Omental fat pad (tissue), 4 donors: Measurements from ENCODE around the gene EMC10. TPM values are rescaled to one million over a fixed set of nuclear protein-coding genes. Genes with fewer than 3 reads are reported as not detected.
"Not testable (repeated sequence)": the region's sequence is repeated elsewhere in the genome, so short reads cannot be mapped to it uniquely, and the experiment has no call there.

Experiments used
- ATAC-seq: fragments of 150-250 bp; one replicate; pipeline ENCODE4 v1.9.1; 2016; ENCODE audit warnings: mild to moderate bottlenecking, moderate library complexity; ENCODE audit not compliant: low FRiP score
- DNase-seq: peaks from one replicate; pipeline ENCODE4 v3.0.0-alpha.2; 2019; ENCODE audit warnings: low spot score
- CTCF ChIP-seq, 3 donors: fragments of 450-650 bp; IDR thresholded peaks; one replicate each; pipeline ENCODE4 v1.5.1; 2016 to 2017; ENCODE audit warnings: antibody characterized with exemption in 3 of 3, mild to moderate bottlenecking in 3 of 3, moderate library complexity in 2 of 3
- total RNA-seq, 4 donors: library from RNA; depleted of rRNA; stranded (reverse); fragments of >200 nt; gene quantifications; one replicate each; pipeline ENCODE4 v1.1.0, GENCODE V29; 2016

Gene EMC10
- total RNA-seq, 4 donors from 2014 or later = 41.6 to 52.1 (median 47.5) TPM

GRCh38 chr19:50432221-50433028 is 43.9 kb upstream of the EMC10 start, which contains the start of gene MYBPC2:
Gene MYBPC2, plus strand, starts transcription at chr19:50432892. Its CDS starts 62 bp downstream, at chr19:50432954.
- TF ChIP-seq CTCF (IDR thresholded peaks at IDR 0.05) = no peak
- peak; percentile 14 for ATAC-seq

GRCh38 chr19:50433201-50434180 is 42.8 kb upstream of the EMC10 start:
- TF ChIP-seq CTCF (IDR thresholded peaks at IDR 0.05) = no peak
- ATAC-seq = no peak
- DNase-seq = no peak

More at GRCh38 chr19:50432221-50433028, 43.9 kb upstream of the EMC10 start, which contains the start of gene MYBPC2:
- no peak for DNase-seq

- no peak for ATAC-seq
Measured at GRCh38 chr19:50434525-50434924, 41.8 kb upstream of the EMC10 start.

GRCh38 chr19:50435221-50435620 is 41.1 kb upstream of the EMC10 start:
- DNase-seq = no peak
- TF ChIP-seq CTCF (IDR thresholded peaks at IDR 0.05) = no peak
- ATAC-seq = no peak

More at GRCh38 chr19:50434525-50434924, 41.8 kb upstream of the EMC10 start:
- DNase-seq = no peak
- TF ChIP-seq CTCF (IDR thresholded peaks at IDR 0.05) = no peak

- TF ChIP-seq CTCF (IDR thresholded peaks at IDR 0.05) = no peak
- DNase-seq (no peak), ATAC-seq (no peak)
Measured at GRCh38 chr19:50435627-50436026, 40.7 kb upstream of the EMC10 start.

GRCh38 chr19:50437862-50438449 is 38.4 kb upstream of the EMC10 start:
- TF ChIP-seq CTCF (IDR thresholded peaks at IDR 0.05) = no peak
- ATAC-seq (no peak), DNase-seq (no peak)

GRCh38 chr19:50439130-50439529 is 37.2 kb upstream of the EMC10 start:
- DNase-seq, ATAC-seq: not testable (repeated sequence)
